Renal cortex interstitium (tissue), 15 donors: ENCODE data around the gene DPF1. TPM values are rescaled to one million over a fixed set of nuclear protein-coding genes. Genes with fewer than 3 reads are reported as not detected.
A peak's percentile ranks its signal among the peaks of the same experiment; 100 is the strongest.
"Not testable (repeated sequence)": the region's sequence is repeated elsewhere in the genome, so short reads cannot be mapped to it uniquely, and the experiment has no call there.

Experiments
- DNase-seq, 11 donors: peaks; one replicate each; pipeline ENCODE4 v3.0.0-alpha.2; 2013; ENCODE audit warnings: low read depth in 9 of 11, low spot score in 4 of 11; ENCODE audit errors: extremely low read depth in 1 of 11
- long read RNA-seq, 16 experiments: transcript quantifications; one replicate each; lab custom pipeline, GENCODE V29; 2026
- polyA plus RNA-seq, 3 donors: library from polyadenylated mRNA; unstranded; fragments of 120-200 nt; gene quantifications; one replicate each; pipeline ENCODE4 v1.2.1, GENCODE V29; 2013; ENCODE audit not compliant: insufficient read length in 3 of 3

DPF1 gene
- polyA plus RNA-seq, result 1 to 10 TPM; 1.2 to 1.6 (median 1.6) TPM
- long read RNA-seq, donor 1, result 0 reads
- long read RNA-seq, donor 2, result 0 reads
- long read RNA-seq, donor 3, result 0 reads
- long read RNA-seq, donor 4, partial matches to known transcripts, result 0 of 2 reads
- long read RNA-seq, donor 4, other reads (novel, unspliced or antisense), result 0 of 2 reads
- long read RNA-seq, donor 5, partial matches to known transcripts, result 509 of 1,420 reads
- long read RNA-seq, donor 5, other reads (novel, unspliced or antisense), result 910 of 1,420 reads
- long read RNA-seq, donor 6, partial matches to known transcripts, result 0 of 1 reads
- long read RNA-seq, donor 6, other reads (novel, unspliced or antisense), result 0 of 1 reads
- long read RNA-seq, donor 7, result 0 reads
- long read RNA-seq, donor 8, result 0 reads
- long read RNA-seq, donor 9, partial matches to known transcripts, result 123 of 252 reads
- long read RNA-seq, donor 9, other reads (novel, unspliced or antisense), result 127 of 252 reads
- long read RNA-seq, donor 10, partial matches to known transcripts, result 0 of 1 reads
- long read RNA-seq, donor 10, other reads (novel, unspliced or antisense), result 0 of 1 reads
- long read RNA-seq, donor 11, result 0 reads
- long read RNA-seq, donor 12, result 0 reads
- long read RNA-seq, donor 13, result 0 reads
- long read RNA-seq, donor 14, result 0 reads
- long read RNA-seq, donor 15, result 0 reads
- long read RNA-seq, donor 16, partial matches to known transcripts, result 0 of 2 reads
- long read RNA-seq, donor 16, other reads (novel, unspliced or antisense), result 0 of 2 reads

DNA sequence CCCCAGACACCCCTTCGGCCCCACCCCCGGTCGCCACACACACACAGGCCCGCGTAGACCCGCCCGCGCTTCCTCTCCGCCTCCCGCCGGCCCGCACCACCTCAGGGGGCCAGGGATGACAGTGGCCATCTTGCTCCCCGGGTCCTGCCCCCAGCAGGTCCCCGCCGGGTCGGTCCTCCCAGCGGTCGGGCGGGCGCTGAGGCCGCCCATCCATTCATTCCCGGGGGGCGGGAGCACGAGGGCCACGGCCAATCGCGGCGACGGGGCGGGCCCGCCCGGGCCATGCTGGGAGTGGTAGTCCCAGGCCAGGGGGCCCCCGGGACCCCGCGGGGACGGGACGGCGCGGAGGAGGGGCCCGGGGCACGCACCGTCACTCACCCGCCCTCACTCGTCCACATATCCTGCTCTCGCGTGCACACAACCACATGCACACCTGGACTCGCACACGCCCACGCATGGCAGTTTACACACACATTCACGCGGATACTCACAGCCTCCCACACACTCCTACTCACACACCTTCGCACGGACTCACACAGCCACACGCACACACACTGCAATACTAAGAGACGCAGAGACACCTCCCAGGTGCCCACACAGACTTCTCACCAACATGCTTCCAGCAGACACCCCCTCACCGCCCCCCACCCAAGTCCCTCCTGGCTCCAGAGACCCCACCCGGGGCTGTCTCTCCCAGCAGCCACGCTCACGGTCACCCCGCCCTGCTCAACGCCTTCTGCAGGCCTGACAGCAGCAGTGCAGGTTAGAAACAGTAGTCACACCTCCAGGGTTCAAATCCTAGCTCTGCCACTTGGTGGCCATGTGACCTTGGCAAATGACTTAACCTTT lies at the start of gene DPF1:
DPF1 (minus strand) TSS at position 209 of the 849 bp plus-strand sequence; CDS start at position 129, 80 bp downstream.
- no peak for DNase-seq

GRCh38 chr19:38273499-38273898 lies 49.5 kb upstream of the DPF1 start:
- no peak for DNase-seq

DNA sequence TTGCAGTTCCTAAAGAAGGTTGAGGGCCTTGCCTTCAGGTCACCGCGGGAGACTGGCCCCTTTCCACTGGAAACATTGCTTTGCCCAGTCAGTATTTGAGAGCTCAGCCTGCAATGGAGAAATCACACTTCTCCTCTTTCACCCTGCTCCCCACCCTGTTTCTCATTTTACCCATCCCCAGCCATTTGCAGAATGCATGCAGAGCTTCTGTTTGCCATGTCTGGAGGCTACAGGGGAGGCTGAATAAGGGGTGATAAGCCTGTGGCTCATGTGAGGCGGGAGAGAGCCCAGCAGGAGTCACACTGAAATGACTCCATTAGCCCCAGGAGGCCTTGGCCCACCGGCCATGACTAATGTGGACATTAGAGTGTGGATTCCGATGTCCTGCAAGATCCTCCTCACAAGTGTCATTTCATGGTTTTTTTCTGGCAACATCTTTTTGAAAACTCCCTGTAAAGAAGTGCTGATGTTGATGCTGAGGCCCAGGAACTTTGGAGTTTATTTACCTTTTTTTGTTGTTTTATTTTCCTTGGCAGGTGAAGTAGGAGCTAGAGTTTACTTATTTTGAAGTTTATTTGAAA lies 46.7 kb upstream of the DPF1 start:
- no peak for DNase-seq

DNA sequence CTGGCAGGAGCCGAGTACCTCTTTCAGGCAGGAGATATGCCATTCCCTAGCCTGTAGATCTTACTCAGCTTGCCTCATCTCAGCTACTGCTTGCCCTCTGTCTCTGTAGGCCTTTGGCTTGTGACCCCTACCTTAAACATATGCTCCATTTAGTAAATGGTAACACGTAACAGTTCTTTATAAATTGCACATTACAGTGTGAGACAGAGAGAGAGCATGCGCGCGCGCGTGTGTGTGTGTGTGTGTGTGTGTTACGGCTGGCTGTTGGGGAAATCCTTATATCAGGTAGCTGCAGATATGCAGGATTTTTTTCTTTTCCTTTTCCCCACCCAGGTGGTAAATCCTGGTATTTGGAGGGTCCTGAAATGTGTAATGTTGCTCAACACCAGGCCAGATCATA lies 44.5 kb upstream of the DPF1 start:
- DNase-seq, result no peak

GRCh38 chr19:38267761-38268483 lies 43.9 kb upstream of the DPF1 start:
- no peak for DNase-seq

- DNase-seq, result no peak
Observed at GRCh38 chr19:38266981-38267597, 43.1 kb upstream of the DPF1 start.

GRCh38 chr19:38265921-38266429 lies 42.0 kb upstream of the DPF1 start:
- DNase-seq, result no peak

DNA sequence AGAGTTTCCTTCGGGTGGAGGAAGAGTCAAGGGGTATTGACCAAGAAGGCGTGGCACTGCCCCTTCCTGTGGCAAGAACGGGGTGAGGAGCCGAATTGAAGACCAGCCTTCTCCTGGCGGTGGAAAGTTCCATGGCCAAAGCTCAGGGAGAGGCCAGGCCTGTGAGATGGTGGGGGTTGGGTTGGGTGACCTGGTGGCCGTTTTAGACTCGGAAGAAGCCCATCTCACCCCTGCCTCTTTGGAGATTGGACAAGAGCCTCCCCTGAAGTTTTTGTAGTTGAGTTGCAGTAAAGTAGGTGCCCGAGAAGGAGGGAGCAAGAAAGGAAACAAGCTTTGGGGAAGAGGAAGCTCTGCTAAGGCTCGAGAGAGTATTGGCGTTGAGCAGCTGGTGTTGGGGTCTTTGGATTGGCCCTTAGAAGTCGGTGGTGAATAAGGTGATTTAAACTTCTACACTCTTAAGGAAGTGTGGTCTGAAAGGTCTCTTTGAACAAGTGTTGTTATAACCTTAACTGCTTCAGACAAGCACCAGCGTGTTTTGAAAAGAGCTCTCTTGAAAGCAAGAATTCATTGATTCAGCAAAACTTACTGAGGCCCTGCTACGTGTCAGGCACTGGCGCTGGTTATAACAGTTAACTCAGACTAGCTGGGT lies 41.3 kb upstream of the DPF1 start:
- no peak for DNase-seq

GRCh38 chr19:38264486-38265212 lies 40.6 kb upstream of the DPF1 start, which contains the start of gene SPINT2:
Gene SPINT2 (plus strand): TSS chr19:38264573. CDS start chr19:38264893, 320 bp downstream.
- DNase-seq, result peak in 3 of 11 donors; percentile 41 to 68 (median 66)

DNA sequence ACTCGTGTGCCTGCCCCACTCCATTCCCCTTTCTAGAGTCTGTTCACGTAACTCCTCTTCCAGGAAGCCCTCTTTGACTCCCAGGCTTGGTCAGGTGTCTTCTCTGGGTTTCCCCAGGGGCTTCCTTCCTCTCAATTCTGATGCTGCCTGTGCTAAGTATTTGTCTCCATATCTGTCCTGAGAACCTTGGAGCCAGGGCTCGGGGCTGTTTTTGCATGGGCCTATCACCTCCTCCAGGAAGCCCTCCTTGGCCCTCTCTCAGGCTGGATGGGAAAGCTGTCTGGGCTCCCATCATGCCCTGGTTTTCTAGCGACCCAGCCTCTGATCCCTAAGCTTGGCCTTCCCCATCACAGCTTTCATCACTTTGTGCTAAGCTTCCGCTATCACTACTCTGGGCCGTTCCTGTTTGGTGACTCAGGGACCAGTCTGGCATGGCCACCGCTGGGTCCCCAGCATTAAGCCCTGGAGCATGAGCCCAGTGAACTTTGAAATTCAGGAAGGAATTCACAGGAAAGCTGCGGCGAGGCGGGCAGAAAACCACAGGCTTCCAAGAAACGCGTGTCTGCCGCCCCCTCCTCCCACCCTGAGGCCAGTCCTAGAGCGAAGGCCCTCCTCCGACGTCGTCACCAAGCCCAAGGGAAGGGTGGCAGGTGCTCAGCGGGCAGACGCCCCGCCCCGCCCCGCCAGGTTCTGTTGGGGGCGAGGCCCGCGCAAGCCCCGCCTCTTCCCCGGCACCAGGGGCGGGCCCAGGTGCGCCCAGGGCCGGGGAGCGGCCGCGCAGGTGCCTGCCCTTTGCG lies 39.9 kb upstream of the DPF1 start:
- peak in 2 of 11 donors; percentile 77 to 79 for DNase-seq

DNA sequence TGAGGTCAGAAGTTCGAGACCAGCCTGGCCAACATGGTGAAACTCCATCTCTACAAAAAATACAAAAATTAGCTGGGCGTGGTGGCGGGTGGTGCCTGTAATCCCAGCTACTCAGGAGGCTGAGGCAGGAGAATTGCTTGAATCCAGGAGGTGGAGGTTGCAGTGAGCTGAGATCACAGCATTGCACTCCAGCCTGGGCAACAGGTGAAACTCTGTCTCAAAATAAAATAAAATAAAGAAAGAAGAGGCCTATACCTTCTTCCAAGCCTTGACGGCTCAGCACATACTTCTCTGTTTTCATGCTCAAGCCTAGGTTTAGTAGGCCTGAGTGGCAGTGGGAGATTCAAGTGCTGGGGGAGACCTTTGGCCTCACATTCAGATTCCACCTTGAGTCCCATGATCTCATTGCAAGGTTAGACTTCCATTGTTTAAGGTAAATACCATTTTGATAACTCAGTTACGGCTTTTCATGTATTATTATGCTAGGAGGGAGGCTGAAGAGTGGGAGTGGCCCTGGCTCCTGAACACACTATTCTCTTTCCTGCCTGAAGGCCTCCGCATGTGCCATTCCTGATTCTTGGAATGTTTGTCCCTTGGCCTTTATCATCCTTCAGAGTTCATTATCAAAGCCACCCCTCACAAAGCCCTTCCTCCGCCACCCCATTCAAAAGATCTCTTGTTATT lies 38.7 kb upstream of the DPF1 start:
- no peak for DNase-seq

- DNase-seq, result not testable (repeated sequence)
Observed at GRCh38 chr19:38261942-38262341, 37.9 kb upstream of the DPF1 start.

DNA sequence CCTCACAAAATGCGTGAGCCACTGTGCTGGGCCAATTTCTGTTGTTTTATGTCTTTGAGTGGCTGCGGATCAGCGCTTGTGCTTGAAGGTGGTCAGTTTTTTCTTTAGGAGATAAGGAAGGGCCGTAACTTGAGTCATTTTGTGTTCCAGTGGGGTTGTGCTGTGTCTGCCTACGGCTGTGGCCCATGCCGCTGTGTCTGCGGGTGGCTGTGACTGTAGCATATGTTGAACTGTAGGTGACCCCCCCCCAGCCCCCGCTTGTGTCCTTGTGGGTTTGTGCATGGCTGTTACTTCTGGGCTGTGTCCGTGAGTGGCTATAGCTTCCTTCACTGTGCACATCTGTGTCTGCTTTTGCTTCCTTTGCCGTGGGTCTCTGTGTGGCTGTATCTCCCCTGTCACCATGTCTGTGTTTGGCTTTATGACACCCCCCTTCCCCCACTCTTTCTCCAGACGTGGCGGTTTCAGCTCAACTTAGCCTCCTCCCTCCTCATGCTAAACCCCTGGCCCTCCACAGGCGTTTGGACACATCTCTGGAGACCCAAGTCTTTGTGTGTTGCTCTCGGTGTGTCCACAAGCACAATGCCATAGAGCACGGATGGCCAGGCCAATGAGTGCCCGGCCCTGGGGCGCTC lies 31.5 kb upstream of the DPF1 start:
- no peak for DNase-seq

GRCh38 chr19:38253788-38254187 lies 29.8 kb upstream of the DPF1 start:
- no peak for DNase-seq
